Measurements from ENCODE around the gene PRKN.

DNA sequence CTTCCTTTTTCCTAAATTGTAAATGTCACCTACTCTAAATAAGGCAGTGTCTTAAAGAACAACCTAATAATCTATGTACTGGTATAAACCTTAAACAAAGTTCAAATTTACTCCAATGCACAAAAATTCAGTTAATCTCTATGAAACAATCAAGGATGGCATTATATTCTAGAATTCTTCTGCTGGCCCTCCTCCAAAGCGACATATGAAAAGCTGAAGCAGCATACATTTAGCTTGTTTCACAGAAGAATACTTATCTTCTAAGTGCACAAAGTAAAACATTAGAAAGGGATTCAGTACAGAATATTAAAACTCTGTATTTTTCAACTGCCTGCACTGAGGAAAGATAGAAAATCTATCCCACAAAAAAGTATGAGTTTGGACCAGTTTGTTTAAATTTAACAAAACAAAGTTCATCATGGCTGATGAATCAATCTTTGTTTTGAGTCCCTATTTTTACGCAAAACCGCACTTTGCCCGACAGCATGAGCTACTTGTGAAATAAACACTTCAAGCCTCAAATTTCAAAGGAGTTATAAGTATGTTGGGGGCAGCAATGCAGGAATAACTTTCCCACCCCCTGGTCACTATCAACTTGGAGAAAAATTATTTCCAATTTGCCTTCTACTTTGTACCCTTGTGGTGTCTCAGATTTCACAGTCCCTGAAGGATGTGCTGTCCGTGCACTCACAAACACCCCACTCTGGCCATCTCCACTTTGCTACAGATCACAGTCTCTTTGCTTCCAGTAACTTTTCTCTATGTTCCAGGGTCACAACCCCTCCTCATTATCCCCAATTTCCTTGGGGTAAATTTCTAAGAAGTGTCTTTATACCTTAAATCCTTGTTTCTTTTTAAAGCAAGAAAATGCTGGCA lies 238.2 kb downstream of the PRKN start:
- TF ChIP-seq, protein P1, sequence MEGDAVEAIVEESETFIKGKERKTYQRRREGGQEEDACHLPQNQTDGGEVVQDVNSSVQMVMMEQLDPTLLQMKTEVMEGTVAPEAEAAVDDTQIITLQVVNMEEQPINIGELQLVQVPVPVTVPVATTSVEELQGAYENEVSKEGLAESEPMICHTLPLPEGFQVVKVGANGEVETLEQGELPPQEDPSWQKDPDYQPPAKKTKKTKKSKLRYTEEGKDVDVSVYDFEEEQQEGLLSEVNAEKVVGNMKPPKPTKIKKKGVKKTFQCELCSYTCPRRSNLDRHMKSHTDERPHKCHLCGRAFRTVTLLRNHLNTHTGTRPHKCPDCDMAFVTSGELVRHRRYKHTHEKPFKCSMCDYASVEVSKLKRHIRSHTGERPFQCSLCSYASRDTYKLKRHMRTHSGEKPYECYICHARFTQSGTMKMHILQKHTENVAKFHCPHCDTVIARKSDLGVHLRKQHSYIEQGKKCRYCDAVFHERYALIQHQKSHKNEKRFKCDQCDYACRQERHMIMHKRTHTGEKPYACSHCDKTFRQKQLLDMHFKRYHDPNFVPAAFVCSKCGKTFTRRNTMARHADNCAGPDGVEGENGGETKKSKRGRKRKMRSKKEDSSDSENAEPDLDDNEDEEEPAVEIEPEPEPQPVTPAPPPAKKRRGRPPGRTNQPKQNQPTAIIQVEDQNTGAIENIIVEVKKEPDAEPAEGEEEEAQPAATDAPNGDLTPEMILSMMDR (conservative IDR thresholded peaks at IDR 0.05; ENCODE audit: low read depth, low read length) = no peak
- no peak for TF ChIP-seq EZH2 (IDR thresholded peaks at IDR 0.05; ENCODE audit: borderline replicate concordance, low read depth, low read length, poor library complexity, severe bottlenecking)

All from A673 (cell line).